A549 treated with Mapracorat at 1 μM for 4 hours (cell line): Measurements from ENCODE around the gene FAM187B. TPM values are rescaled to one million over a fixed set of nuclear protein-coding genes. Genes with fewer than 3 reads are reported as not detected.

ENCODE experiments used
- total RNA-seq: library from RNA; stranded (reverse); fragments of 200-300 nt; extraction: Qiagen RNA extraction; gene quantifications from 5 replicates; pipeline ENCODE4 v1.2.3, GENCODE V29; 2022

Gene FAM187B
- total RNA-seq, result not detected in 5 replicates

DNA sequence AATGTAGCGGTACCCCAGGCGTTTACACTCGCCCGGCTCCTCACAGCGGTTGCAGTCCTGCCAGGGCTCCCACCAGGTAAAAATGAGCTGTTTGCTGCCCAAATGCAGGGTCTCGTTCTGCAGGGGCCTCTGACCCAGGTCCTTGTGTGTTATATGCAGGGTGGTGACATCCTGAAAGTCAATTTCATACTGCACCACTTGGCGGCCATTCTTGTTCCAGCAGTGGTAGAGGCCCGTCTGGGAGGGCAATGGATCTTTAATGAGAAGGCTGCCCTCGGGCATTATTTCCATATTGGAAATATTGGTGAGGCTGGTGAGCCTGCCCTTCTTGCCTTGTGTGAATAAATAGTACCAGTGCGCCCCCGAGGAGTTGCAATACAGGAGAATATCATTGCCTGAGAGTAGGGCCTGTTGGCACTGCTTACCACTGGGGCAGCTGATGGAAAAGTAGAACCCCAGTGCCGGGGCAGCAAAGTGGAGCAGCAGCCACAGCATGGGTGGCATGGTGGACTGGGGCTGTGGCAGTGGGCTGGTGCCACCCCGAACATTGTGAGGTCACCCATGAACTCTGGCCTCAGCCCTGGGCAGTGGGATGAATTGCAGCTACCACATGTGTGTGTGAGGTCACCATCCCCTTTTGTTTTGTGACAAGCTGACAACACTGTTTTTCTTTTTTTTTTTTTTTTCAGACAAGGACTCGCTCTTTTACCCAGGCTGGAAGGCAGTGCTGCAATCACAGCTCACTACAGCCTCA, at the start of gene FAM187B:
FAM187B (minus strand) TSS at position 563 of the 754 bp plus-strand sequence; CDS start at position 504, 59 bp downstream.

DNA sequence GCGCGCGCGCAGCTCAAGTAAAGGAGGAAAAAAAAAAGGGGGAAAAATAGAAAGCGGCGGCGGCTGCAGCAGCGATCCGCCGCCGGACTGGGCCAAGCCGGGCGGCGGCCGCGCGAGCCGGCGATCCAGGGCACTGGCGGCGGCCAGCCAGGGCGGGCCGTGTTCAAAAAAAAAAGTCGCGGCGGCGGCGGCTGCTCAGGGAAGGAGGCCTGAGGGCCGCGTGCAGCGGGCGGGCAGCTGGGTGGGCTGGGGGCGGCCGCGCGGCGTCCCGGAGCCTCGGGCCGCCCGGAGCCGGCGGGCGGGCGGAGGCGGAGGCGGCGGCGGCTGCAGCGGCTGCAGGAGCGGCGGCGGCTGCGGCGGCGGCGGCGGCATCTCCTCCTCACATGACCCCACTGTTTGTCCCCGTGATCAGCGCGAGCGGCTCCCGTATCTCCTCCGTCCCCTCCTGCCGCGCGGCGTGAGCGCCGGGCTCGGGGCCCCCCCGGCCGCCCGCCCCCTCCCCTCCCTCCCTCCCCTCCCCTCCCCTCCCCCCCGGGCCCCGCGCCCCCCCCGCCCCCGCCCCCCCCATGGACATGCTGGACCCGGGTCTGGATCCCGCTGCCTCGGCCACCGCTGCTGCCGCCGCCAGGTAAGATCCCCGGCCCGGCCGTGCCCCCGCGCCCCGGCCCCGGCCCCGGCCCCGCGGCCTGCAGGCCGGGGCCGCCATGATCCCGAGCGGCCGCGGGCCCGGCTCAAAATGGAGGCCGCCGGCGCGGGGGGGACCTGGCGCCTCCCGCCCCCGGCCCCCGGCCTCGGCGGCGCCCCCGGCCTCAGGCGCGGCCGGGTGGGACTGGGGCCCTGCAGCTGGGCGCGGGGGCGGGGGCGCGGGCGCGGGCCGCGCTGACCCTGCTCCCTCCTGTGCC, 40.2 kb upstream of the FAM187B start, which contains the start of gene USF2:
USF2 (plus strand) TSS at position 427 of the 902 bp plus-strand sequence; CDS start at position 567, 140 bp downstream.

DNA sequence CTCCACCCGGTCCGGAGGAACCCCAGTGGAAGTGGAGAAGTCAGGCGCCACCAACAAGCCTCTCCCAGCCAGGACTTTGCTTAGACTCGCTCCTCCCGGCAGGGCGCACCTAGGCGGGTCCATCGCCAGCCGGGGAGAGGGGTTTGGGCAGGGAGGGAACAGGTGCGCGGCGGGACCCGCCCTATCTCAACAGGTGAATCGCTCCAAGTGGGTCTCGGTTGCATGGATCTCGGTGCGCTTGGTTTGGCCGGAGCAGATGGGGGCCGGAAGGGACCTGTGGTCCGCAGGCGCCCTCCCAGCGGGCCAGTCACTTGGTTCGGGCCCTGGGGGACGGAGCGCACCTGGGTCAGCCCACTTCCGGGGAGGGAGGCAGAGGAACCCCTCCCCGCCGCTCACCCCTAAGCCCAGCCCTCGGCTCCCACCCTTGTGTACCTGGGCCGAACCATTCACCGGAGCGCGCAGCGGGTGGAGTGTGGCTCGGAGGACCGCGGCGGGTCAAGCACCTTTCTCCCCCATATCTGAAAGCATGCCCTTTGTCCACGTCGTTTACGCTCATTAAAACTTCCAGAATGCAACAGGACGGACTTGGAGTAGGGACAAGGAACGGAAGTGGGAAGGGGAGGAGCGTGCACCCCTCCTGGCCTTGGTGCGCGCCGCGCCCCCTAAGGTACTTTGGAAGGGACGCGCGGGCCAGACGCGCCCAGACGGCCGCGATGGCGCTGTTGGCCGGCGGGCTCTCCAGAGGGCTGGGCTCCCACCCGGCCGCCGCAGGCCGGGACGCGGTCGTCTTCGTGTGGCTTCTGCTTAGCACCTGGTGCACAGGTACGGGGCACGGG, 20.0 kb upstream of the FAM187B start, which contains the start of gene LSR:
LSR (plus strand) TSS at position 693 of the 836 bp plus-strand sequence; CDS start at position 714, 21 bp downstream.

Other genes starting within 250 kb of the FAM187B start
- gene GRAMD1A, start 228.4 kb downstream of the FAM187B start, total RNA-seq, result 139 to 157 TPM (median 147 TPM) in 5 replicates
- gene SCN1B, start 198.3 kb downstream of the FAM187B start, total RNA-seq, result 12.5 to 22.6 TPM (median 19.5 TPM) in 5 replicates
- gene HPN, start 187.0 kb downstream of the FAM187B start, total RNA-seq, result 0.09 to 0.37 TPM (median 0.10 TPM) in 3 of 5 replicates, not detected in the others
- gene FXYD3, start 112.9 kb downstream of the FAM187B start, total RNA-seq, result 0.26 to 0.58 TPM (median 0.36 TPM) in 5 replicates
- 0.08 to 0.30 TPM (median 0.17 TPM) in 5 replicates for gene LGI4, start 93.7 kb downstream of the FAM187B start, total RNA-seq
- gene FXYD1, start 89.9 kb downstream of the FAM187B start, total RNA-seq, result 0.39 to 0.65 TPM (median 0.45 TPM) in 4 of 5 replicates, not detected in the other
- 0.28 to 0.65 TPM (median 0.36 TPM) in 3 of 5 replicates, not detected in the others for gene FXYD7, start 85.5 kb downstream of the FAM187B start, total RNA-seq
- 196 to 227 TPM (median 204 TPM) in 5 replicates for gene FXYD5, start 74.0 kb downstream of the FAM187B start, total RNA-seq
- 7.5 to 13.2 TPM (median 10.2 TPM) in 5 replicates for gene LSR, start 20.3 kb upstream of the FAM187B start, total RNA-seq
- 129 to 167 TPM (median 147 TPM) in 5 replicates for gene USF2, start 40.2 kb upstream of the FAM187B start, total RNA-seq
- gene HAMP, start 53.8 kb upstream of the FAM187B start, total RNA-seq, result 0.34 TPM in 1 of 5 replicates, not detected in the others
- not detected in 5 replicates for gene MAG, start 63.4 kb upstream of the FAM187B start, total RNA-seq
- gene CD22, start 100.4 kb upstream of the FAM187B start, total RNA-seq, result 0.85 to 1.8 TPM (median 0.98 TPM) in 5 replicates
- not detected in 5 replicates for gene FFAR1, start 119.2 kb upstream of the FAM187B start, total RNA-seq
- 0.09 TPM in 1 of 5 replicates, not detected in the others for gene FFAR3, start 129.7 kb upstream of the FAM187B start, total RNA-seq
- gene GPR42, start 142.3 kb upstream of the FAM187B start, total RNA-seq, result not detected in 5 replicates
- not detected in 5 replicates for gene FFAR2, start 219.5 kb upstream of the FAM187B start, total RNA-seq